ENCODE results near the gene RBM8A. TPM values are rescaled to one million over a fixed set of nuclear protein-coding genes. Genes with fewer than 3 reads are reported as not detected.

The RBM8A gene
- polyA plus RNA-seq, 1 of the 3 experiments (the other 2 are of a cell fraction), result 236 TPM

- Histone ChIP-seq H3K79me2 (ENCODE audit: insufficient read depth) (no peaks in the 10 kb centered on the region), H3F3A (replicated peaks; ENCODE audit: insufficient read depth) (peaks cover 10% of the 10 kb centered on the region), H2AFZ (ENCODE audit: low read depth) (no peak overlapping the region), H3K9ac (no peak overlapping the region), H3K27me3 (ENCODE audit: insufficient read depth) (no peaks in the 10 kb centered on the region), H3K27ac (ENCODE audit: low read depth in 2 of 2, low read length in 1 of 2) (no peak overlapping the region), H3K4me1 (ENCODE audit: control insufficient read depth in 1 of 2, insufficient read depth in 2 of 2, low read depth in 1 of 2, low read length in 1 of 2) (peaks cover 0 to 2% of the 10 kb centered on the region in 2 experiments; a peak in 1 of 4 replicates), H4K20me1 (ENCODE audit: insufficient read depth) (no peaks in the 10 kb centered on the region), H3K36me3 (replicated peaks in 1 of 2; ENCODE audit: control insufficient read depth in 1 of 2, insufficient read depth in 2 of 2, low read length in 1 of 2) (peaks cover 0 to under 1% of the 10 kb centered on the region in 2 experiments), H3K4me3 (ENCODE audit: low read depth in 2 of 2, low read length in 1 of 2) (no peak overlapping the region), H3K4me2 (no peak overlapping the region), H3K9me3 (no peaks in the 10 kb centered on the region), H3K9me2 (no peaks in the 10 kb centered on the region)
- WGBS (ENCODE audit: low lambda C conversion rate), result 74% methylated on average over 7 of the region's 7 CpGs
- ChIA-PET CTCF (interaction anchor here (0.8 to 1.4 kb wide), 3 partner anchors 35 to 127 kb away, joined by 3 to 6 read pairs (median 3); partner anchors contain the start of gene NUDT17), POLR2A (no interaction called here)
- TF ChIP-seq EZH2phosphoT487 (IDR thresholded peaks at IDR 0.05; ENCODE audit: borderline replicate concordance, low read depth) (no peak), RFX5 (IDR thresholded peaks at IDR 0.05; ENCODE audit: low read length) (no peak), TAF1 (IDR thresholded peaks at IDR 0.05; ENCODE audit: borderline replicate concordance, low read depth, low read length) (no peak), MXI1 (IDR thresholded peaks at IDR 0.05; ENCODE audit: low read depth, low read length) (no peak), FOXM1 (IDR thresholded peaks at IDR 0.05; ENCODE audit: low read depth) (no peak), IRF3 (IDR thresholded peaks at IDR 0.05; ENCODE audit: low read depth, low read length) (no peak), NFIC (IDR thresholded peaks at IDR 0.05; ENCODE audit: borderline replicate concordance) (no peak), ELF1 (IDR thresholded peaks at IDR 0.05) (no peak), RCOR1 (IDR thresholded peaks at IDR 0.05; ENCODE audit: low read length) (no peak), FOSL2 (IDR thresholded peaks at IDR 0.05; ENCODE audit: borderline replicate concordance, low read depth) (no peak), RAD21 (IDR thresholded peaks at IDR 0.05; ENCODE audit: low read length) (no peak), REST (IDR thresholded peaks at IDR 0.05; ENCODE audit: low read depth, low read length) (no peak), NRF1 (IDR thresholded peaks at IDR 0.05; ENCODE audit: low read depth, low read length) (no peak)
- TF ChIP-seq, protein P1, sequence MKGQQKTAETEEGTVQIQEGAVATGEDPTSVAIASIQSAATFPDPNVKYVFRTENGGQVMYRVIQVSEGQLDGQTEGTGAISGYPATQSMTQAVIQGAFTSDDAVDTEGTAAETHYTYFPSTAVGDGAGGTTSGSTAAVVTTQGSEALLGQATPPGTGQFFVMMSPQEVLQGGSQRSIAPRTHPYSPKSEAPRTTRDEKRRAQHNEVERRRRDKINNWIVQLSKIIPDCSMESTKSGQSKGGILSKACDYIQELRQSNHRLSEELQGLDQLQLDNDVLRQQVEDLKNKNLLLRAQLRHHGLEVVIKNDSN (IDR thresholded peaks at IDR 0.05; ENCODE audit: borderline replicate concordance, low read depth), result no peak
- TF ChIP-seq, protein P2, sequence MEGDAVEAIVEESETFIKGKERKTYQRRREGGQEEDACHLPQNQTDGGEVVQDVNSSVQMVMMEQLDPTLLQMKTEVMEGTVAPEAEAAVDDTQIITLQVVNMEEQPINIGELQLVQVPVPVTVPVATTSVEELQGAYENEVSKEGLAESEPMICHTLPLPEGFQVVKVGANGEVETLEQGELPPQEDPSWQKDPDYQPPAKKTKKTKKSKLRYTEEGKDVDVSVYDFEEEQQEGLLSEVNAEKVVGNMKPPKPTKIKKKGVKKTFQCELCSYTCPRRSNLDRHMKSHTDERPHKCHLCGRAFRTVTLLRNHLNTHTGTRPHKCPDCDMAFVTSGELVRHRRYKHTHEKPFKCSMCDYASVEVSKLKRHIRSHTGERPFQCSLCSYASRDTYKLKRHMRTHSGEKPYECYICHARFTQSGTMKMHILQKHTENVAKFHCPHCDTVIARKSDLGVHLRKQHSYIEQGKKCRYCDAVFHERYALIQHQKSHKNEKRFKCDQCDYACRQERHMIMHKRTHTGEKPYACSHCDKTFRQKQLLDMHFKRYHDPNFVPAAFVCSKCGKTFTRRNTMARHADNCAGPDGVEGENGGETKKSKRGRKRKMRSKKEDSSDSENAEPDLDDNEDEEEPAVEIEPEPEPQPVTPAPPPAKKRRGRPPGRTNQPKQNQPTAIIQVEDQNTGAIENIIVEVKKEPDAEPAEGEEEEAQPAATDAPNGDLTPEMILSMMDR (IDR thresholded peaks at IDR 0.05), result no peak
- DNase-seq, result no peak
Measured at GRCh38 chr1:145972580-145972979, 45.3 kb upstream of the RBM8A start.

All from SK-N-SH (cell line).